GM21529 (cell line): ENCODE measurements around the gene VPS35L.
"Not testable (repeated sequence)": the region's sequence is repeated elsewhere in the genome, so short reads cannot be mapped to it uniquely, and the experiment has no call there.

Experiments
- ATAC-seq: cut with Tn5 transposase; IDR thresholded peaks from one replicate; pipeline ENCODE4 v1.9.1; 2021; ENCODE audit not compliant: unreplicated experiment

Gene VPS35L

GRCh38 chr16:19528666-19529065 is 26.8 kb upstream of the VPS35L start:
- no peak for ATAC-seq

GRCh38 chr16:19532601-19533000 is 22.9 kb upstream of the VPS35L start:
- ATAC-seq, result no peak

- no peak for ATAC-seq
These were observed 15.1 kb upstream of the VPS35L start for GRCh38 chr16:19540241-19540970.

GRCh38 chr16:19542138-19542821 is 13.2 kb upstream of the VPS35L start:
- ATAC-seq, result no peak

GRCh38 chr16:19543278-19543996 is 12.1 kb upstream of the VPS35L start:
- ATAC-seq, result not testable (repeated sequence)

GRCh38 chr16:19548144-19548543 is 7.4 kb upstream of the VPS35L start:
- ATAC-seq, result no peak

- ATAC-seq, result no peak
These were observed 5.8 kb upstream of the VPS35L start for GRCh38 chr16:19549673-19550072.

- ATAC-seq, result no peak
These were observed 652 bp downstream of the VPS35L start for GRCh38 chr16:19555938-19556771.

GRCh38 chr16:19559242-19559910 is 3.9 kb downstream of the VPS35L start:
- no peak for ATAC-seq

- ATAC-seq, result no peak
These were observed 4.6 kb downstream of the VPS35L start for GRCh38 chr16:19560078-19560477.

- ATAC-seq, result no peak
These were observed 7.9 kb downstream of the VPS35L start for GRCh38 chr16:19563377-19563776.

- no peak for ATAC-seq
These were observed 10.9 kb downstream of the VPS35L start for GRCh38 chr16:19566362-19566761.

GRCh38 chr16:19567560-19567959 is 12.1 kb downstream of the VPS35L start:
- no peak for ATAC-seq

- ATAC-seq, result no peak
These were observed 18.5 kb downstream of the VPS35L start for GRCh38 chr16:19573997-19574396.

GRCh38 chr16:19574615-19575014 is 19.1 kb downstream of the VPS35L start:
- ATAC-seq, result no peak

- no peak for ATAC-seq
These were observed 23.0 kb downstream of the VPS35L start for GRCh38 chr16:19578378-19578971.

GRCh38 chr16:19582050-19582831 is 26.7 kb downstream of the VPS35L start:
- ATAC-seq, result no peak

GRCh38 chr16:19583665-19584300 is 28.3 kb downstream of the VPS35L start:
- peak; percentile 47 for ATAC-seq

GRCh38 chr16:19588661-19589060 is 33.2 kb downstream of the VPS35L start:
- ATAC-seq, result no peak
